HepG2 (cell line): ENCODE results near the gene TP53TG5. TPM values are rescaled to one million over a fixed set of nuclear protein-coding genes. Genes with fewer than 3 reads are reported as not detected.
A peak's percentile ranks its signal among the peaks of the same experiment; 100 is the strongest.

Source experiments
- ATAC-seq: fragments of 200-7000 bp; cut with Tn5 transposase; 3 replicates; pipeline ENCODE4 v1.9.1; 2020; ENCODE audit warnings: mild to moderate bottlenecking, moderate library complexity
- BruUV-seq: library from RNA; stranded (reverse); fragments of 400-500 nt; replicated peaks from 2 replicates; lab custom pipeline; 2021; lab: Mats Ljungman, UMichigan
- CTCF ChIA-PET: fragments of 300-600 bp; formaldehyde crosslinking; extraction: SDS; loops from one replicate; lab custom pipeline; 2021; ENCODE audit warnings: low total read pairs, inconsistent platforms, low intra/inter-chr PET ratio; lab: Yijun Ruan, JAX
- POLR2A ChIA-PET: fragments of 350-600 bp; sonication (Branson Sonifier 250); formaldehyde crosslinking; loops from one replicate; lab custom pipeline; 2020; ENCODE audit warnings: antibody characterized with exemption, inconsistent platforms; lab: Yijun Ruan, JAX
- DNase-seq: peaks from one replicate; pipeline ENCODE4 v3.0.0-alpha.2; 2015; ENCODE audit warnings: low spot score
- FAIRE-seq: peaks from 3 replicates; lab custom pipeline; 2011; peaks lifted over from hg19 to GRCh38; lab: Jason Lieb, UNC
- H2AFZ ChIP-seq: one replicate; pipeline ENCODE4 v1.6.1; 2011; ENCODE audit warnings: low read length, inconsistent platforms
- H3K27ac ChIP-seq: fragments of 300-600 bp; 3 replicates; pipeline ENCODE4 v1.8.0; 2011; ENCODE audit warnings: mixed run types, mild to moderate bottlenecking, mixed read lengths, low read length, inconsistent platforms; ENCODE audit not compliant: insufficient read depth; ENCODE audit errors: extremely low read length
- H3K27me3 ChIP-seq, 2 experiments: fragments of 200-600 bp in 1 of 2; 2 replicates in 1 of 2; 3 replicates in 1 of 2; pipeline versions ENCODE4 v1.6.0 to v1.8.0; 2011; ENCODE audit warnings: low read length in 2 of 2, mild to moderate bottlenecking in 2 of 2, moderate library complexity in 2 of 2, inconsistent platforms in 1 of 2; ENCODE audit not compliant: insufficient read depth in 2 of 2, control insufficient read depth in 1 of 2
- H3K36me3 ChIP-seq, 2 experiments: fragments of 200-600 bp in 1 of 2; replicated peaks in 1 of 2; 2 replicates in 1 of 2; 3 replicates in 1 of 2; pipeline versions ENCODE4 v1.5.1 to v1.8.0; 2011; ENCODE audit warnings: low read length in 2 of 2, inconsistent platforms in 1 of 2; ENCODE audit not compliant: insufficient read depth in 2 of 2, control insufficient read depth in 1 of 2
- H3K4me1 ChIP-seq: 2 replicates; pipeline ENCODE4 v1.5.1; 2012; ENCODE audit warnings: low read length, inconsistent platforms; ENCODE audit not compliant: insufficient read depth
- H3K4me2 ChIP-seq: 2 replicates; pipeline ENCODE4 v1.6.0; 2011; ENCODE audit warnings: low read depth, low read length, inconsistent platforms
- H3K4me3 ChIP-seq, 3 experiments: fragments of 200-600 bp in 1 of 3; sonication (generic), shearing (Covaris generic) in 1 of 3; replicated peaks in 1 of 3; 2 replicates each; pipeline ENCODE4 v1.5.1; 2011 to 2016; ENCODE audit warnings: low read length in 3 of 3, inconsistent platforms in 2 of 3, low read depth in 2 of 3, mild to moderate bottlenecking in 2 of 3, control low read depth in 1 of 3, mixed read lengths in 1 of 3; ENCODE audit not compliant: insufficient read depth in 1 of 3
- H3K79me2 ChIP-seq: one replicate; pipeline ENCODE4 v1.6.1; 2011; ENCODE audit warnings: low read length, inconsistent platforms; ENCODE audit not compliant: insufficient read depth
- H3K9ac ChIP-seq: 2 replicates; pipeline ENCODE4 v1.6.0; 2011; ENCODE audit warnings: mild to moderate bottlenecking, low read depth, low read length, inconsistent platforms; ENCODE audit not compliant: insufficient read depth
- H3K9me3 ChIP-seq: 2 replicates; pipeline ENCODE4 v1.5.1; 2012; ENCODE audit warnings: mild to moderate bottlenecking, low read length
- H4K20me1 ChIP-seq: 2 replicates; pipeline ENCODE4 v1.6.0; 2011; ENCODE audit warnings: inconsistent platforms, mild to moderate bottlenecking, low read length, moderate library complexity; ENCODE audit not compliant: insufficient read depth
- DR1 ChIP-seq: sonication (generic); formaldehyde crosslinking; IDR thresholded peaks from 2 replicates; pipeline ENCODE4 v1.8.0; 2021; ENCODE audit warnings: mild to moderate bottlenecking, missing genetic modification reagents, inconsistent platforms
- MEIS1 ChIP-seq: sonication (generic); formaldehyde crosslinking; IDR thresholded peaks from 2 replicates; pipeline ENCODE4 v1.9.0; 2021; ENCODE audit warnings: mild to moderate bottlenecking, missing genetic modification reagents, moderate library complexity, borderline replicate concordance
- WIZ ChIP-seq: sonication (generic); formaldehyde crosslinking; IDR thresholded peaks from 2 replicates; pipeline ENCODE4 v1.5.1; 2020; ENCODE audit warnings: mild to moderate bottlenecking, missing genetic modification reagents
- XBP1 ChIP-seq: sonication (generic); formaldehyde crosslinking; IDR thresholded peaks from 2 replicates; pipeline ENCODE4 v1.5.0; 2020; ENCODE audit warnings: missing genetic modification reagents
- YEATS2 ChIP-seq: sonication (generic); formaldehyde crosslinking; IDR thresholded peaks from 2 replicates; pipeline ENCODE4 v1.4.0; 2020; ENCODE audit warnings: missing genetic modification reagents, borderline replicate concordance
- ZNF556 ChIP-seq: sonication (generic); formaldehyde crosslinking; IDR thresholded peaks from 2 replicates; pipeline ENCODE4 v1.4.0; 2020; ENCODE audit warnings: mild to moderate bottlenecking, missing genetic modification reagents, borderline replicate concordance
- WGBS: methylation state at CpG from one replicate; pipeline ENCODE4 v1.1.6; 2017; ENCODE audit warnings: low lambda C conversion rate; 5-methylcytosine and 5-hydroxymethylcytosine counted together
- in situ Hi-C: cut with HindIII; loops from 2 replicates; pipeline ENCODE4 v1.10.0; 2017; ENCODE audit warnings: low pct_unique_long_range_greater_than_20kb; ENCODE audit not compliant: extremely low pct_ligation_motif_present
- intact Hi-C: fragments of 100-400 bp; cut with micrococcal nuclease; formaldehyde crosslinking; loops from one replicate; pipeline ENCODE4 v1.10.0; 2022; ENCODE audit not compliant: unreplicated experiment
- polyA plus RNA-seq, 8 experiments: library from polyadenylated mRNA; depleted of rRNA in 3 of 8; stranded (reverse) in 7 of 8; unstranded in 1 of 8; fragments of >200 nt; fragmentation: Illumina TruSeq in 4 of 8; extraction: Trizol in 4 of 8; gene quantifications; 2 replicates each; pipeline versions ENCODE4 v1.2.1 to v1.2.3, GENCODE V29; 2011 to 2016; ENCODE audit warnings: low read depth in 4 of 8, missing spikeins in 1 of 8, mixed read lengths in 1 of 8; ENCODE audit not compliant: insufficient read depth in 1 of 8
- total RNA-seq, 5 experiments: library from RNA; depleted of rRNA; stranded (reverse); fragments of >200 nt; fragmentation: Illumina TruSeq; extraction: Trizol; gene quantifications; 2 replicates each; pipeline ENCODE4 v1.2.3, GENCODE V29; 2016; ENCODE audit warnings: low read depth in 1 of 5
- TF ChIP-seq, protein P1 (sequence below): sonication (generic); formaldehyde crosslinking; conservative IDR thresholded peaks from 2 replicates; pipeline ENCODE4 v1.8.0; 2022; ENCODE audit warnings: low read depth, missing genetic modification reagents

Gene TP53TG5
- total and polyA plus RNA-seq, 2 of the 13 experiments (the other 11 are each of a cell fraction or from before 2014, with no cell fraction given): 0.11 TPM; not detected in 1

DNA sequence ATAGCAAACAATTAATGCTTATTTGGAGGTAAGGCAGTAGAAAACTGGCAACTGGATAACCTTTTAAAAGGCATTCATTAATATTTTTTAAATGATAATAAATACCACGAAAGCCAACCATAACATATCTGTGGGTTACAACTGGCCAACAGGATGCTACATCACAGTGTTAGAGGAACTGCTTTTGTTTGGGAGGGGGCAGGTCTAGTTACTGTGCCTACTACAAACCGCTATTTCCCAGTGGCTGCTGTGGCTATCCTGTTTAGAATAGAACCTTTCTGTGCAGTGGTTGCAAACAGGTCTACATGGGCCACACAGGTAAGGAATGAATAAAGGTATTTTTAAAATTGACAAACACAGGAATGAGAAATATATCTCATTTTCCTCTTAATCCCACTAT is 38.8 kb upstream of the TP53TG5 start:
- H3K9ac ChIP-seq: peak overlapping the region; percentile 89
- ATAC-seq (no peak), DNase-seq (no peak), FAIRE-seq (no peak)
- 70% methylated on average over 2 of the region's 2 CpGs for WGBS
- no peak overlapping the region for H2AFZ ChIP-seq
- peak overlapping the region; percentile 84 to 97 (median 86) for H3K4me3 ChIP-seq
- H3K79me2 ChIP-seq: peaks cover 17% of the 10 kb centered on the region
- intact Hi-C loops (loop anchor here (1.0 to 5.0 kb wide), 4 partner anchors 42 to 94 kb away; partner anchors contain the start of gene SYS1), in situ Hi-C loops (no loop called here)
- H3K27ac ChIP-seq: no peak overlapping the region
- peaks cover 24 to 37% of the 10 kb centered on the region in 2 experiments for H3K36me3 ChIP-seq
- H3K27me3 ChIP-seq: no peaks in the 10 kb centered on the region; a peak in 1 of 5 replicates
- TF ChIP-seq XBP1 (no peak), DR1 (CRISPR knock-in tag) (no peak), WIZ (CRISPR knock-in tag) (no peak), MEIS1 (CRISPR knock-in tag) (0 out of 2 replicates have a peak, but pooled peaks have one; percentile 11), ZNF556 (no peak), YEATS2 (no peak)
- TF ChIP-seq, protein P1, sequence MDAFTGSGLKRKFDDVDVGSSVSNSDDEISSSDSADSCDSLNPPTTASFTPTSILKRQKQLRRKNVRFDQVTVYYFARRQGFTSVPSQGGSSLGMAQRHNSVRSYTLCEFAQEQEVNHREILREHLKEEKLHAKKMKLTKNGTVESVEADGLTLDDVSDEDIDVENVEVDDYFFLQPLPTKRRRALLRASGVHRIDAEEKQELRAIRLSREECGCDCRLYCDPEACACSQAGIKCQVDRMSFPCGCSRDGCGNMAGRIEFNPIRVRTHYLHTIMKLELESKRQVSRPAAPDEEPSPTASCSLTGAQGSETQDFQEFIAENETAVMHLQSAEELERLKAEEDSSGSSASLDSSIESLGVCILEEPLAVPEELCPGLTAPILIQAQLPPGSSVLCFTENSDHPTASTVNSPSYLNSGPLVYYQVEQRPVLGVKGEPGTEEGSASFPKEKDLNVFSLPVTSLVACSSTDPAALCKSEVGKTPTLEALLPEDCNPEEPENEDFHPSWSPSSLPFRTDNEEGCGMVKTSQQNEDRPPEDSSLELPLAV (CRISPR knock-in tag): no peak
- no peaks in the 10 kb centered on the region for H4K20me1 ChIP-seq
- H3K4me1 ChIP-seq: peaks cover 31% of the 10 kb centered on the region
- CTCF ChIA-PET: no interaction called here
- POLR2A ChIA-PET: interaction anchor here (1.4 to 2.4 kb wide), 7 partner anchors 20 to 97 kb away, joined by 4 to 52 read pairs (median 16); partner anchors contain the start of gene SYS1
- no peaks in the 10 kb centered on the region for H3K9me3 ChIP-seq
- TSS peak; percentile 59 for BruUV-seq
- H3K4me2 ChIP-seq: peak overlapping the region; percentile 97
